Subcutaneous adipose tissue (tissue), 4 donors: ENCODE measurements around the gene PIEZO2. TPM values are rescaled to one million over a fixed set of nuclear protein-coding genes. Genes with fewer than 3 reads are reported as not detected.

Source experiments
- total RNA-seq, 4 donors: library from RNA; depleted of rRNA; stranded (reverse); fragments of >200 nt; gene quantifications; one replicate each; pipeline ENCODE4 v1.1.0, GENCODE V29; 2016
- TF ChIP-seq, protein P1 (sequence below): fragments of 450-650 bp; IDR thresholded peaks from one replicate; pipeline ENCODE4 v1.5.1; 2016; ENCODE audit warnings: low read depth, mild to moderate bottlenecking, control low read depth, antibody characterized with exemption, moderate library complexity

The PIEZO2 gene
- total RNA-seq, 4 donors from 2014 or later: 0.85 to 2.2 (median 1.1) TPM

DNA sequence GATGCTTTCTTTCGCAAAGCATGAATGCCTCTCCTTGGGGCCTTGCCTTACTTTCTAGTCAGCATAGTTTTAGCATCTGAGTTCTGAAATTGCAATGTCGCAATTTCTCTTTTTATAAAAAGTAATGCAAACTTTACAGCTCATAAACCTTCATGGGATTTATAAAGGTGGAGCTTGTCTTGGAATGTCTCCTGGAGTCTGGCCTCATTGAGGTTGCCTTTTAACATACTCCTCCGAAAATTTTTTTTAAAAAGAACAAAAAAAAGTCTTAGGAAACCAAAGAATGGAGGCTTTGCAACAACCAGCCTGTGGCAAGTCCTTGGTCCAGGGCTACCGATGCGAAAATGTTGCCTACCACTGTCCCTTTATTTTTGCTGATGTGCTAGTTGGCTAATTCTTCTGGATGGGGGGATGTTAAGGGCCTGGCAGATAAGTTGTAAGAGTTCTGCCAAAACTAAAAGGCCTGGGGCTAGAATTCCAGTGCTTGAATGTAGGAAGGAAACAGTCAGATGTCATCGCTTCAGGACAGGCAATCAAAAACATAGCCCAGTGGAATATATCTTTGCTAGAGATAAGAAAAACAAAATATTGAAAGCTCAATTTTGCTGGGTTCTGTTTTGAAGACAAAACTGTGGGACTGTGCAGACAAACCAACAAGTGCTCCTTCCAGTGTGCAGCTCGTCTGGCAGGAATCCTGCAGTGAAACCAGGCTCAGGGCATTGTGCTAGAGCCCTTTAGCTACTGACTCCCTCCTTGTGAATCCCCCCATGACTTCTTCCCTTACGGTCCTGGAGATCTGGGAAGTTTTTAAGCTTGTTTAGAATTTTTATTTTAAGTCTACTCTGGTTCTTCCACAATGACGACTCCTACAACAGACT, 213.0 kb downstream of the PIEZO2 start:
- TF ChIP-seq, protein P1, sequence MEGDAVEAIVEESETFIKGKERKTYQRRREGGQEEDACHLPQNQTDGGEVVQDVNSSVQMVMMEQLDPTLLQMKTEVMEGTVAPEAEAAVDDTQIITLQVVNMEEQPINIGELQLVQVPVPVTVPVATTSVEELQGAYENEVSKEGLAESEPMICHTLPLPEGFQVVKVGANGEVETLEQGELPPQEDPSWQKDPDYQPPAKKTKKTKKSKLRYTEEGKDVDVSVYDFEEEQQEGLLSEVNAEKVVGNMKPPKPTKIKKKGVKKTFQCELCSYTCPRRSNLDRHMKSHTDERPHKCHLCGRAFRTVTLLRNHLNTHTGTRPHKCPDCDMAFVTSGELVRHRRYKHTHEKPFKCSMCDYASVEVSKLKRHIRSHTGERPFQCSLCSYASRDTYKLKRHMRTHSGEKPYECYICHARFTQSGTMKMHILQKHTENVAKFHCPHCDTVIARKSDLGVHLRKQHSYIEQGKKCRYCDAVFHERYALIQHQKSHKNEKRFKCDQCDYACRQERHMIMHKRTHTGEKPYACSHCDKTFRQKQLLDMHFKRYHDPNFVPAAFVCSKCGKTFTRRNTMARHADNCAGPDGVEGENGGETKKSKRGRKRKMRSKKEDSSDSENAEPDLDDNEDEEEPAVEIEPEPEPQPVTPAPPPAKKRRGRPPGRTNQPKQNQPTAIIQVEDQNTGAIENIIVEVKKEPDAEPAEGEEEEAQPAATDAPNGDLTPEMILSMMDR: no peak

DNA sequence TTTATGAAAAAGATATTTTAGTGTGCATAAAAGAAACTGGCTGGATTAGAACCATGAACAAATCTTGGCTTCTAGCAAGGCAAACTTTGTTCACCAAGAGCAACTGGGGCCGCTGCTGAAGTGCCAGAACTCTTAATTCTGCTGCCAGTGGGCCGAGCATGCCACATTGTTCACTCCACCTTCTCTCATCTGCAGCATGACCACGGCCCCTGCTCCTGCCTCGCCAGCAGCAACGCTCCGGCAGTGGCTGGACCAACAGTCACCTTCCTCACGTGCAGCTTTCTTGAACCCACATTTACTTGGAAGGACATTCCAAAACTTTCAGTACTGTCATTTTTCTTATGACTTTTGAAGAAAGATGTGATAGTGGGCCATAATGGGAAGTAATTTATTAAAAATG, 213.8 kb downstream of the PIEZO2 start:
- TF ChIP-seq, protein P1: no peak

DNA sequence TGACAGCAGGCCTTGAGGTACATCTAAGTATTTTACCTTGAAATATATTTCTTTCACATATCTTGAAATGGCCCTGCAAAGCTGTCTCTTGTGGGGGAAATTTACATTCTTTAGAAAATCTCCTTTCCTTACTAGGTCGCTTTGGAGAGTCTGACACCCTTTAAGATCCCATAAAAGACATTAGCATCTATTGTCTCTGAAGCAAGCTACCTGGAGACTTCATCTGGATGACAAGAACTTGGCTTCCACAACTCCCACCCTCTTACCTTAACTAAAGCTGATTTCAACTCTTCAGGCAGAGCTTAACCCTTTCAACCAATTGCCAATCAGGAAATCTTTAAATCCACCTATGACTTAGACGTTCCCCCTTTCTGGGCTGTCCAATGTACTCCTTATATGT, 219.3 kb downstream of the PIEZO2 start:
- TF ChIP-seq, protein P1: no peak

DNA sequence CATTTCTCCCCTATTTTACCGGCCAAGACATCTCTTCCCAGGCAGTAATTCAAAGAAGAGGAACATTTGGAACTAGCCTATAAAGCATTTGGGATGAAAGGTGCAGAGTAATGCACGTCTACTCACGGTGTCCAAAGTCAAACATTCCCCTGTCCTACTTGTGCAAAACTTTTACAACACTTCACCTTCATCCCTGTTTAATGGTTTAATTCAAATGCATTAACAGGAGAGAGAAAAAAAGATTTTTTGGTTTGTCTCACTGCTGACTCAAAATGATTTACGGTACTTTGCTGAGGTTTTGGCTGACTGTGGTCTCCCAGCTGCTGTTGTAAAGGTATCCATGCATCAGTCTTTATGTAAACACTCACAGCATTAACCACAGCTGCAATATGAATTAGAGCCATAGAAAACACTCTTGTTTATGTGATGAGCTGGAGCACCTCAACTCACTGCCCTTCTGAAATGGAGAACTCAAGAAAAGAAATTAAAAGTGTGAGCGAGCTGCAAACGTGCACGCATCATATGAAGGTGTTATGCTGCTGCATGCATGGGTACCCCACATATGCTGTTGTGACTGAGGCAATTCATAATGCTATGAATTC, 220.5 kb downstream of the PIEZO2 start:
- TF ChIP-seq, protein P1: no peak

DNA sequence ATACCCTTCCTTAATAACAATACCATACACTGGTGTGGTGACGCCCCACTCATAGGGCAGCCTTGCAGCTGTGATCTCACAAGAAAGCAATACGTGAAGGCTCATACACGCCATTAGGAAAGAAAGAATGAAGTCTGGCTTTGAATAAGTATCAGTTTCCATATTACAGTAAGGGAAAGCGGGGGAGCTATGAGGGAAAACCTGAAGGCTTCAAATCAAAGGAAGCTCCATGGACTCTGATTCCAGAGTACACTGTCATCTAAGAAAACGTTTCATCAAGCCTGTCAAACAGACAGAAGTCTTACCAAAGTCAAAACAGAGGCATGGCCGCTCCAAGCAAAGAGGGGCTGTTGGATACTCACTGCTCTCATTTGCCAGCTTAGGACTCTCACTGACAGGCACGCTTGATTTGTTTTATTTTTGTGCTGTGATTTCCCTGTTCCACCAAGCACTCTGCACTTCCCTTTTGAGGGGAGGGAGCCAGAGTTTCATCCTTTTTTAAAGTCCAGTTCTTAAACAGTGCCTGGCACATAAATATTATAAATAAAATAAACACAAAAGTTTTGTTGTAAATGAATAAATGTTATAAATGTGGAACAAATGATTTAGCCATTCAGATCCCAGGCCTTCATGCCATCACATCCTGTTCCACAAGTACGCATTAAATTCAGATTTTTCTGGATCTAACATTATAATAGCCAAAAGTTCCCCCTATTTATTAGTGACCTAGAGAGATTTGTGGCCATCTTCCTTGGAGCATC, 221.2 kb downstream of the PIEZO2 start:
- TF ChIP-seq, protein P1: no peak

DNA sequence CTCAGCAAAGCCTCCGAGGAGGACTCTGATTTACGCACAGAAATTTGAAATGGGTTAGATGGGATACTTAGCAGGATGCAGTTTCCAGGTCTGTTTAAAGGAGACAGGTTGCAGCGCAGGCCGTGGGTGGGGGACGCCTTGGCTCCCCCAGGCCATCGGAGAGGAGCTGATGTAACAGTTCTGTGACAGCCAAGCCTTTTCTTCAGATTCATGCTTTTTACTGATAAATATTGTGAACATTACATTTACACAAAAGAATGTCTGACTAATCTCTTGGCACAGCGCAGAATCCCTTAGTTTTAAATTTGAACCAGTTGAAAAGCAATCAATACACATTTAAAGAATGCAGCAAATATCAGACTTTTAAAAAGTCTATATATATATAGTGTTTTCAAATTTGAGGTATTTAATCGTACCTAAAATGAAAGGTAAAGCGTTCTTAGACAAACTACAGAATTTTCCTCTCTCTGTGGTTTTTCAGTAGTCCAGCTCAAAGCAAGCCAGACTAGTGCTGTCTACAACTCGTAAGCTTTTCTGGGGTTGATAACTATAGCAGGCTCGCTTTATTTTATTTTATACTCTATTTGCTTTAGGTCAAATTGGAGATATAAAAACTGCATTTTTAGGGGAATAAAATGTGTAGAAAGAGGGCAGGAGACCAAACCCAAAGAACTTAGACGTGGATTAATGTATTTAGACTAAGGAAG, 221.9 kb downstream of the PIEZO2 start:
- TF ChIP-seq, protein P1: no peak
